ENCODE data around the gene MTFR1L. TPM values are rescaled to one million over a fixed set of nuclear protein-coding genes. Genes with fewer than 3 reads are reported as not detected.

Gene MTFR1L
- total RNA-seq, 1 experiment from 2014 or later, result 49.9 TPM

DNA sequence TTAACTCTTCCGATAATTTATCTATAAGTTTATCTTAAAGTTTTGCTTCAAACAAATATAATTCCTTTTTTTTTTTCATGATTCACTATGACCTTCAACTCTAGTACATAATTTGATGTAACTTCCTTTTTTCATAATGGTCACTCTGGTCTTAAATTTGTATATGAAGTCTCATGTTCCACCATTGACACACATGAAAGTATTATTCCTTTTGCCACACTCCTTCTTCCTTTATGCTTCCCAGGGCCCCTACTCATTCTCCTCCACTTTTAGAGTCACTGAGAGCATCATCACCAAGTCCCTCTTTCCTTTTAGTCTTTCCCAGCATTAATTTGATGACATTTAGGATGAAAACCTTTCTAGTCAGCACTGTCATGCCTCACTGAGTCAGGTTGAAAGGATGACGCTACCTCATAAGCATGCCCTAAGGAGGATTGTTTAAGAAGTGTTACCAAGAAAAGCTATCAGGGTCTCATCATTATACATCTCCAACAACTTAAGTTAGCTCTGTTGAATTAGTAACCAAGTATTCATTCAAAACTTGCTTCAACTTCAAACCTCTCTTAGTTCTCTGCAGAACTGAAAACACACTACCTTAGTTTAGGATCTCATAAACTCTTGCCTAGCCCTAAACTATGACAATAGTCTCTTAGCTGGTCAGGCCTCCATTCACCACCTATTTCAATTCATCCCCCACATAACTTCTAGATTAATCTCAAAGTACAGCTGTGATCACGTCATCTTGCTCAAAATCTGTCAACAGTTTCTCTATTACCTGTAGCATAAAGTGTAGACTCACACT lies 25.0 kb downstream of the MTFR1L start:
- no peak overlapping the region for H3K27ac ChIP-seq
- peaks cover 16% of the 10 kb centered on the region for H3K4me1 ChIP-seq
- H3K36me3 ChIP-seq, result peaks cover 8% of the 10 kb centered on the region
- DNase-seq, result no peak
- H3K27me3 ChIP-seq, result no peaks in the 10 kb centered on the region
- H3K9me3 ChIP-seq (replicated peaks), result peaks cover 3% of the 10 kb centered on the region
- H3K4me3 ChIP-seq, result no peak overlapping the region

DNA sequence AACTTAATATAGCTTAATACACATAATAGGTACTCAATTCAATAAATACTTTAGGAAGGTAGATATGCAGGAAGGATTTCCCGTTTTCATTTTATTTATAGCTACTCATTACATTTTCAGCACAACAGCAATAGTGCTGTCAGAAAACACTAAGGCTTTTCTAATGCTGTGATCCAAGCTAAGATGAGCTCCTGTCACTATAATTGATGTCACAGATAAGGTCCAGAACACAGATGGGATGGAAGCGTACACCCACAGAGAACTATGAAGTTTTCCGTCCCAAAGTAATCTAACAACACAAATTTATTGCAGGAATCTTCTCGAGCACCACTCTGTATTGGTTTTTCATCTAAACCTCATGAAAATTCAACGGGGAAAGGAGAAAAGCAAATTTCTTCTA lies 25.9 kb downstream of the MTFR1L start:
- Histone ChIP-seq H3K9me3 (replicated peaks) (peaks cover 5% of the 10 kb centered on the region), H3K27me3 (no peaks in the 10 kb centered on the region), H3K4me1 (peaks cover 16% of the 10 kb centered on the region), H3K27ac (no peak overlapping the region), H3K4me3 (no peak overlapping the region), H3K36me3 (peaks cover 7% of the 10 kb centered on the region; the same call in 1 of the 2 replicates)
- no peak for DNase-seq

- no peak for DNase-seq
- H3K9me3 ChIP-seq (replicated peaks), result peaks cover 11% of the 10 kb centered on the region
- H3K36me3 ChIP-seq, result peaks cover 10% of the 10 kb centered on the region
- no peak overlapping the region for H3K27ac ChIP-seq
- peaks cover 16% of the 10 kb centered on the region for H3K4me1 ChIP-seq
- H3K4me3 ChIP-seq, result no peak overlapping the region
- H3K27me3 ChIP-seq, result no peaks in the 10 kb centered on the region
Observed at GRCh38 chr1:25847929-25848328, 28.2 kb downstream of the MTFR1L start.

- H3K27me3 ChIP-seq, result no peaks in the 10 kb centered on the region
- no peak overlapping the region for H3K4me3 ChIP-seq
- DNase-seq, result peak; percentile 42 to 74
- H3K36me3 ChIP-seq, result peaks cover 10% of the 10 kb centered on the region
- peaks cover 16% of the 10 kb centered on the region for H3K4me1 ChIP-seq
- peaks cover 11% of the 10 kb centered on the region for H3K9me3 ChIP-seq (replicated peaks)
- H3K27ac ChIP-seq, result peak overlapping the region; percentile 50
Observed at GRCh38 chr1:25848531-25848930, 28.8 kb downstream of the MTFR1L start.

DNA sequence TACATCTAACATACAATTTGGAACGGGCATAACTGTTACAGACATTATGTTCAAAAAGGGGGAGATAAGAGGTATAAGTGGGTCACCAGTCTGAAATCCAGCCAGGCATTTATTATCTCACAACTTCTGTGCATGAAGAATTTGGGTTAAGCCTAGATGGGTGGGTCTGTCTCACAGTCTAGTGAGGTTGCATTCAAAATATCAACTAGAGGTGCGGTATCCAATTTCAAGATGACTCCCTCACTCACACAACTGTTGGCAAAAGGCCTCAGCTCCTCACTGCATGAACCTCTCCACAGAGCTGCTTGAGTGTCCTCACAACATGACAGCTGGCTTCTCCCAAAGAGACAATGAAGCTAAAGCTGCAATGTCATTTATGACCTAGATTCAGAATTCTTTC lies 34.8 kb downstream of the MTFR1L start:
- H3K4me1 ChIP-seq, result peaks cover 14% of the 10 kb centered on the region
- H3K4me3 ChIP-seq, result no peak overlapping the region
- DNase-seq, result peak; percentile 75 to 81

GRCh38 chr1:25856856-25857255 lies 37.1 kb downstream of the MTFR1L start:
- no peak for DNase-seq
- H3K9me3 ChIP-seq (replicated peaks), result no peaks in the 10 kb centered on the region
- H3K4me1 ChIP-seq, result peaks cover 24% of the 10 kb centered on the region
- no peak overlapping the region for H3K4me3 ChIP-seq
- no peaks in the 10 kb centered on the region for H3K27me3 ChIP-seq
- no peaks in the 10 kb centered on the region for H3K36me3 ChIP-seq
- no peak overlapping the region for H3K27ac ChIP-seq

More for the DNA sequence above, 34.8 kb downstream of the MTFR1L start:
- H3K27ac ChIP-seq, result peak overlapping the region; percentile 1; the same call in 1 of the 2 replicates
- peaks cover 11% of the 10 kb centered on the region for H3K9me3 ChIP-seq (replicated peaks)
- H3K36me3 ChIP-seq, result peaks cover 10% of the 10 kb centered on the region
- no peaks in the 10 kb centered on the region for H3K27me3 ChIP-seq

GRCh38 chr1:25858494-25858893 lies 38.7 kb downstream of the MTFR1L start:
- peak overlapping the region; percentile 70 for H3K27ac ChIP-seq
- peak overlapping the region; percentile 86 for H3K4me3 ChIP-seq
- H3K36me3 ChIP-seq, result no peaks in the 10 kb centered on the region
- H3K9me3 ChIP-seq (replicated peaks), result no peaks in the 10 kb centered on the region
- peaks cover 24% of the 10 kb centered on the region for H3K4me1 ChIP-seq
- no peak for DNase-seq
- no peaks in the 10 kb centered on the region for H3K27me3 ChIP-seq

GRCh38 chr1:25858906-25859789 lies 39.4 kb downstream of the MTFR1L start, which contains the start of gene AUNIP:
Gene AUNIP (minus strand): TSS chr1:25859457. CDS start chr1:25859357, 100 bp downstream.
- Histone ChIP-seq H3K4me1 (peaks cover 24% of the 10 kb centered on the region), H3K4me3 (peak within 1 kb of the TSS; percentile 86), H3K27me3 (no peaks in the 10 kb centered on the region), H3K27ac (peak within 1 kb of the TSS; percentile 70), H3K9me3 (replicated peaks) (no peaks in the 10 kb centered on the region), H3K36me3 (no peaks in the 10 kb centered on the region)
- peak; percentile 90 to 95 for DNase-seq

- peak in 1 of 2 experiments; percentile 61 for DNase-seq
- H3K27ac ChIP-seq, result no peak overlapping the region
- no peak overlapping the region for H3K4me3 ChIP-seq
- no peaks in the 10 kb centered on the region for H3K27me3 ChIP-seq
- no peaks in the 10 kb centered on the region for H3K9me3 ChIP-seq (replicated peaks)
- H3K4me1 ChIP-seq, result peaks cover 14% of the 10 kb centered on the region
- H3K36me3 ChIP-seq, result no peaks in the 10 kb centered on the region
Observed at GRCh38 chr1:25861316-25862286, 41.8 kb downstream of the MTFR1L start.

- H3K4me3 ChIP-seq, result no peak overlapping the region
- DNase-seq, result no peak
- peaks cover 14% of the 10 kb centered on the region for H3K4me1 ChIP-seq
- no peaks in the 10 kb centered on the region for H3K27me3 ChIP-seq
- no peaks in the 10 kb centered on the region for H3K9me3 ChIP-seq (replicated peaks)
- no peaks in the 10 kb centered on the region for H3K36me3 ChIP-seq
- no peak overlapping the region for H3K27ac ChIP-seq
Observed at GRCh38 chr1:25862785-25863485, 43.2 kb downstream of the MTFR1L start.

- no peaks in the 10 kb centered on the region for H3K9me3 ChIP-seq (replicated peaks)
- no peak for DNase-seq
- H3K4me1 ChIP-seq, result peaks cover 14% of the 10 kb centered on the region
- H3K27ac ChIP-seq, result no peak overlapping the region
- H3K27me3 ChIP-seq, result no peaks in the 10 kb centered on the region
- no peaks in the 10 kb centered on the region for H3K36me3 ChIP-seq
- no peak overlapping the region for H3K4me3 ChIP-seq
Observed at GRCh38 chr1:25863486-25864262, 43.9 kb downstream of the MTFR1L start.

GRCh38 chr1:25864434-25864833 lies 44.7 kb downstream of the MTFR1L start:
- Histone ChIP-seq H3K4me3 (no peak overlapping the region), H3K9me3 (replicated peaks) (no peaks in the 10 kb centered on the region), H3K27me3 (no peaks in the 10 kb centered on the region), H3K4me1 (peaks cover 14% of the 10 kb centered on the region), H3K27ac (no peak overlapping the region), H3K36me3 (no peaks in the 10 kb centered on the region)
- DNase-seq, result no peak

DNA sequence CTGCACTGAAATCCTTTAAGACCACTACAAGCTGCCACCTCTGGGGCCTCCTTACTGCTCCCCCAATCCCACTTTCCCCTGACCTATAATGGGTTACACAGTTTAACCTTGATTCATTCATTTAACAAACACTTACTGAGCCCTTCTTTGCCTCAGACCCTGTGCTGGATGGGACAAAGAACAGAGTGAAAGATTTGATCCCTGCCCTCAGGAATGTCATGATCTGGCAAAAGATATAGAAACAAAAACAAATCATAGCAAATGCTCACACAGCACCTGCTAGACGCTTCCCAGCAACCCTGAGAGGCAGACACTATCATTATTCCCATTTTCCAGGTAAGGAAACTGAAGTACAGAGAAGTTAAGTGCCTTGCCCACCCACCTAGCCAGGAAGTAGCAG lies 46.5 kb downstream of the MTFR1L start:
- H3K36me3 ChIP-seq, result no peaks in the 10 kb centered on the region
- no peak overlapping the region for H3K4me3 ChIP-seq
- no peak overlapping the region for H3K27ac ChIP-seq
- DNase-seq, result no peak
- no peaks in the 10 kb centered on the region for H3K27me3 ChIP-seq
- H3K9me3 ChIP-seq (replicated peaks), result no peaks in the 10 kb centered on the region
- peaks cover 7% of the 10 kb centered on the region for H3K4me1 ChIP-seq

Measured in SJCRH30 (cell line).